ENCODE measurements around the gene DLG2.

DLG2 gene

GRCh38 chr11:83574519-83574918, 2052.6 kb downstream of the DLG2 start:
- DNase-seq (ENCODE audit: low read depth in 2 of 2), result no peak

- no peak for DNase-seq (ENCODE audit: low read depth in 2 of 2)
These were observed 2054.3 kb downstream of the DLG2 start for GRCh38 chr11:83572581-83573496.

- no peak for DNase-seq (ENCODE audit: low read depth in 2 of 2)
These were observed 2055.8 kb downstream of the DLG2 start for GRCh38 chr11:83571302-83571701.

- no peak for DNase-seq (ENCODE audit: low read depth in 2 of 2)
These were observed 2057.9 kb downstream of the DLG2 start for GRCh38 chr11:83569134-83569805.

- DNase-seq (ENCODE audit: low read depth in 2 of 2), result no peak
These were observed 2058.6 kb downstream of the DLG2 start for GRCh38 chr11:83568516-83568915.

- DNase-seq (ENCODE audit: low read depth in 2 of 2), result no peak
These were observed 2060.2 kb downstream of the DLG2 start for GRCh38 chr11:83566950-83567349.

- DNase-seq (ENCODE audit: low read depth in 2 of 2), result no peak
These were observed 2062.3 kb downstream of the DLG2 start for GRCh38 chr11:83564870-83565269.

GRCh38 chr11:83558281-83558680, 2068.9 kb downstream of the DLG2 start:
- no peak for DNase-seq (ENCODE audit: low read depth in 2 of 2)

- DNase-seq (ENCODE audit: low read depth in 2 of 2), result no peak
These were observed 2069.5 kb downstream of the DLG2 start for GRCh38 chr11:83557653-83558052.

- no peak for DNase-seq (ENCODE audit: low read depth in 2 of 2)
These were observed 2072.3 kb downstream of the DLG2 start for GRCh38 chr11:83554876-83555275.

- no peak for DNase-seq (ENCODE audit: low read depth in 2 of 2)
These were observed 2077.0 kb downstream of the DLG2 start for GRCh38 chr11:83549984-83550667.

GRCh38 chr11:83546368-83546767, 2080.8 kb downstream of the DLG2 start:
- DNase-seq (ENCODE audit: low read depth in 2 of 2), result no peak

GRCh38 chr11:83545494-83546260, 2081.5 kb downstream of the DLG2 start:
- DNase-seq (ENCODE audit: low read depth in 2 of 2), result no peak

- no peak for DNase-seq (ENCODE audit: low read depth in 2 of 2)
These were observed 2082.3 kb downstream of the DLG2 start for GRCh38 chr11:83544846-83545245.

GRCh38 chr11:83543706-83544439, 2083.3 kb downstream of the DLG2 start:
- DNase-seq (ENCODE audit: low read depth in 2 of 2), result no peak

- no peak for DNase-seq (ENCODE audit: low read depth in 2 of 2)
These were observed 2084.3 kb downstream of the DLG2 start for GRCh38 chr11:83542861-83543260.

GRCh38 chr11:83540728-83541127, 2086.4 kb downstream of the DLG2 start:
- no peak for DNase-seq (ENCODE audit: low read depth in 2 of 2)

GRCh38 chr11:83540112-83540675, 2086.9 kb downstream of the DLG2 start:
- DNase-seq (ENCODE audit: low read depth in 2 of 2), result no peak

GRCh38 chr11:83538286-83538685, 2088.9 kb downstream of the DLG2 start:
- no peak for DNase-seq (ENCODE audit: low read depth in 2 of 2)

GRCh38 chr11:83537131-83537610, 2090.0 kb downstream of the DLG2 start:
- no peak for DNase-seq (ENCODE audit: low read depth in 2 of 2)

- DNase-seq (ENCODE audit: low read depth in 2 of 2), result no peak
These were observed 2094.0 kb downstream of the DLG2 start for GRCh38 chr11:83533166-83533565.
